ENCODE measurements around the gene FOCAD.
"Not testable (repeated sequence)": the region's sequence is repeated elsewhere in the genome, so short reads cannot be mapped to it uniquely, and the experiment has no call there.

FOCAD gene

DNA sequence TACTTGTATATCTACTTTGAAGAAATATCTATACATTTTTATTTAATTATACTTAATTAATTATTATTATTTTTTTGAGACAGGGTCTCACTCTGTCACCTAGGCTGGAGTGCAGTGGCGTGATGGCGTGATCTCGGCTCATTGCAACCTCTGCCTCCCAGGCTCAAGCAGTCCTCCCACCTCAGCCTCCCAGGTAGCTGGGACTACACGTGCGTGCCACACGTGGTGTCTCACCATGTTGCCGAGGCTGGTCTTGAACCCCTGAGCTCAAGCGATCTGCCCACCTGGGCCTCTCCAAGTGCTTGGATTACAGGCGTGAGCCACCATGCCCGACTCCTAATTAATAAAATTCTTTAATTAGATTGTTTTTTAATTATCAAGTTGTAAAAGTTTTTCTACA is 10.5 kb upstream of the FOCAD start:
- DNase-seq: not testable (repeated sequence)

GRCh38 chr9:20681467-20681866 is 2.6 kb upstream of the FOCAD start:
- DNase-seq: no peak

GRCh38 chr9:20683351-20684034 is 566 bp upstream of the FOCAD start:
- peak in 4 of 6 experiments; percentile 21 to 49 (median 46) for DNase-seq

GRCh38 chr9:20684875-20685696 is 1.0 kb downstream of the FOCAD start:
- DNase-seq: peak in 1 of 6 experiments; percentile 12

DNA sequence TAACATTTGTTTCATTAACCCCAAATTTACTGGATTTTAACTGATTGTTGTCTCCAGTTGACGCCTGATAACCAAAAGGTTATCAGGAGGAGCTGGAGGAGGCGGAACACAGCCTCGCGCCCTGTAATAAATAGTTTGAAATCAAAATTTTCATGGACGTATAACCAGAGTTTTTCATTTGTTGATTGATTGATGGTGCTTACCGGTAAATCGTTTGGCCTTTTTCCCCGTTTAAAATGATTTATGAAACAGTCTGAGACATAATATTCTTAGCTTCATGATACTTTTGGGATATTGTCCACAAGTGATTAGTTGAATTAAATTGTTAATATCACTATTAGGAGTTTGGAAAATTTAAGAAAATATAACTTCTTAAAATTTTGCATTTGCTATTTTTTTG is 1.7 kb downstream of the FOCAD start:
- DNase-seq: no peak

- no peak for DNase-seq
Observed at GRCh38 chr9:20689833-20690232, 5.8 kb downstream of the FOCAD start.

GRCh38 chr9:20692554-20692953 is 8.5 kb downstream of the FOCAD start:
- no peak for DNase-seq

DNA sequence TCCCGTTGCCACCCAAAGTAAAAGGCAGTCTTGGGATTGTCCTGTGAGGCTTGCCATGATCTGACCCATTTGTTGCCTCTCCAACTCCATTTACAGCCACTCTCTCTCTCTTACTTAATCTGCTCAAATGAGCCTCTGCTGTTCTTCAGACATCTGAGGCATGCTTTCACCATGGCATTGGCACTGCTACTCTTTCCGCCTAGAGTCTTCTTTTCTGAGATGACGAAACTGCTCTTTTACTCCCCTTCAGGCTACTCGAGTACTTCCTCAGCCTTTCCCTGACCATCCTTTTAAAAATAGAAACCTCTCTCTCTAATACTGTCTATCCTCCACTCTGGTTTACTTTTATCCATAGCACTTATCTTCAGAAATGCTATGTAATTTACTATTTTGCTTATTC is 9.0 kb downstream of the FOCAD start:
- DNase-seq: no peak

GRCh38 chr9:20694248-20694647 is 10.2 kb downstream of the FOCAD start:
- DNase-seq: no peak

DNA sequence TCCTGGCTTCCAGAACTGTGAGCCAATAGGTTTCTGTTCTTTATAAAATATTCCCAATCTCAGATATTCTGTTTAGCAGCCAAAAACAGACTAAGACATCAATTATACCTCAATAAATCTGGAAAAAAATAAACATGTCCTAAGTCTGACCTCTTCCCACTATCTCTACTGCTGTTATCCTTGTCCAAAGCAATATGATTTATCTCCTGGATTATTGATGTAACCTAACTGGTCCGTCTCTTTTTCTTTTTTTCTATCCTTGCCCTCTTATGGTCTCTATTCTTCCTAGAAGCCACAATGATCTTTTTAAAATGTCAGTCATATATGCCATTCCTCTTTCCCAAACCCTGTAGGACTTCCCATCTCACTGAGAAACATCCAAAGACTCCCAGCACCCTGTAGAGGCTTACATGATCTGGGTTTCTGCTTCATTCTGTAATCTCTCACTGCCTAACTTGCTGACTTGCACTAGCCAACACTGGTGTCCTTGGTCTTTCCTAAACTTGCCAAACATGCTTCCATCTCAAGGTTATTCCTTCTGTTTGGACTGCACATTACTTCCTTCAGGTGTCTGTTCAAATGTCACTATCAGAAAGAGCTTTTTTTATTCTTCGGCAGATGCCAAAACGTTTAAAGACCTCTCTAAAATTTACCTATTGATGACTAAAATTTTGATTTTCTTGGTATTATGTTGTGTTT is 13.1 kb downstream of the FOCAD start:
- no peak for DNase-seq

DNA sequence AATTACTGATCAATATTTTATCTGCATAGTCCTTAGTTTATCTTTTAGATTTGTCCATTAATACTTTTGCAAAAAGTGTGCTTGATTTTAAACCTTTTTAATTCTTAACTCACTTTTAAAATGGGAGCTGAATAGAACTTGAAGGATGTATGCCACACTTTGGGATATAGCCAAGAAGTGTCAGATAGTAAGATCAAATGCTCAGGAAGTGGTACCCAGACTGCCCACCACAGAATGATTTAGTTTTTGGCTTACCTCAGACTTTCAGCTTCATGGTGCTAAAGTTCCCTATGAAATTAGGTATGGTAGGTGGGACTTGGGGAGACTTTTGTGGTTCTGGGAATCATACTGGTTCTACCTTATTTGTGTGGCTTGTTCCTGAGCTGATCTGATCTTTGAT is 14.7 kb downstream of the FOCAD start:
- DNase-seq: no peak

- DNase-seq: no peak
Observed at GRCh38 chr9:20701060-20701459, 17.0 kb downstream of the FOCAD start.

DNA sequence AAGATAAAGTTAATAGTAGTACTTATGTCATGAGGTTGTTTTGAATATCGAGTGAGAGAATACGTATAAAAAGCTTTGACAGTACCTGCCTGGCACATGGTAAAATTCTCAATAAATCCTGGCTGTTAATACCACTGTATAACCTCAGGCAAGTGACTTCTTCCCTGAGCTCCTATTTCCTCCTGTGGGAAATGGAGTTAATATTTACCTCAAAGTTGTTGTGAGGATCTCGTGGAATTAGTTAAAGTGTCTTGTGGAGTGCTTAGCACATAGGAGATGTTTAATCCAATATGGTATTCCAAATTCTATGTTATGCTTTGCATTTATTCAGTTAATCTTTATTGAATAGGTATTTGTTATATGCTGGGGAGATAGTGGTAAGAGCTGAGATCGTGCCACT is 18.5 kb downstream of the FOCAD start:
- no peak for DNase-seq

DNA sequence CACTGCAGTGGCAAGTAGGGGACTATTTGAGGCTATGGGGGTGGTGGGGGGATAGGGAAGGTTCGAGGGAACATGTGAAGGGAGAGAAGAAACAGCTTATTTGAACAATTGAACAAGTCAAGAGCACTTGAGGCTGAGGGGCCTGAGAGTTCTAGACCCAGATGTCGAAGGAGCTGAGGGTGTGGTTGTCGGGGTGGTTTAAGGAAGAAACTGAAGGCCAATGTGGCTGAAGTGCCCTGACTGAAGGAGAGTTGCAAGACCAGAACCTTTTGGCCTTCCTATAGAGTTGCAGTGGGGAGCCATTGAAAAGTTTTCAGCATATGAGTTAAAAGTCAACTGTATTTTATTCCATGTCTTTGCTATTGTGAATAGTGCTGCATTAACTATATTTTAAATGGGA is 19.1 kb downstream of the FOCAD start:
- no peak for DNase-seq

GRCh38 chr9:20707708-20708107 is 23.6 kb downstream of the FOCAD start:
- no peak for DNase-seq

GRCh38 chr9:20713172-20713571 is 29.1 kb downstream of the FOCAD start:
- DNase-seq: no peak

- no peak for DNase-seq
Observed at GRCh38 chr9:20714442-20715415, 30.7 kb downstream of the FOCAD start.

DNA sequence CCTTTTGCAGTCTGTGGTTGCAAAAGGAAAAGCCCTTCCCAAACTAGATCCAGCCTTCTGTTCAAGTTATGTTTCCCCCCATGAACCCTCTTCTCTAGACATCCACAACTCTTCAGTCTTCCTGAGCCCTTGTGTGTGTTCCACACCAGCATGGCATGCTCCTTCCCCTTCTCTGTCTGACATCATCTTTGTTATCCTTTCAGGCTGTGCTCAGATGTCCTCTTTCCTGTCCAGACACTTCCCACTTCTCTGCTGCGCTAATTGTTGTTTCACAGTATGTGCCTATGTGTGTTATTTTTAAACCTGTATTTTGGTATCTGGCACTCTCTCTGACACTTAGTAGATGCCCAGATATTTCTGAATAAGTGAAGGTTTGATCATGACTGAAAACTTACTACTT is 38.2 kb downstream of the FOCAD start:
- no peak for DNase-seq

GRCh38 chr9:20725675-20726074 is 41.6 kb downstream of the FOCAD start:
- DNase-seq: no peak

DNA sequence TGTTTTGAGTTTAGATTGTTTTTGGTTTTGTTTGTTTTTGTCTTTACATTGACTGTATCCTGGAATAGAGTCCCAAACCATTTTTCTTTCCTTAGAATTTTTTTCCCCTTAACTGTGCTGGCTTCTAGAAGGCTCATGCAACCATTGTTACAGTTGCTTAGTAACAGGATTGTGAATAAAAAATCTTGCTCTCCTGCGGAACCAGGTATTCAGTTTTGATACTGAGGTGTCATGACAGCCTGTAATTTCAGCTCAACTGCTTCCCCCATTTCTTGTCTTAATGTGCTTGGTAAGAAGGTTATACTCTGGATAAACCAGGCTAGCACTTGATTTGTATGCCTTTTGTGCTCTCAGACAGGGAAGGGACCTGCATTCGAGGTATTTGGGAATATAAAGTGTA is 42.1 kb downstream of the FOCAD start:
- no peak for DNase-seq

DNA sequence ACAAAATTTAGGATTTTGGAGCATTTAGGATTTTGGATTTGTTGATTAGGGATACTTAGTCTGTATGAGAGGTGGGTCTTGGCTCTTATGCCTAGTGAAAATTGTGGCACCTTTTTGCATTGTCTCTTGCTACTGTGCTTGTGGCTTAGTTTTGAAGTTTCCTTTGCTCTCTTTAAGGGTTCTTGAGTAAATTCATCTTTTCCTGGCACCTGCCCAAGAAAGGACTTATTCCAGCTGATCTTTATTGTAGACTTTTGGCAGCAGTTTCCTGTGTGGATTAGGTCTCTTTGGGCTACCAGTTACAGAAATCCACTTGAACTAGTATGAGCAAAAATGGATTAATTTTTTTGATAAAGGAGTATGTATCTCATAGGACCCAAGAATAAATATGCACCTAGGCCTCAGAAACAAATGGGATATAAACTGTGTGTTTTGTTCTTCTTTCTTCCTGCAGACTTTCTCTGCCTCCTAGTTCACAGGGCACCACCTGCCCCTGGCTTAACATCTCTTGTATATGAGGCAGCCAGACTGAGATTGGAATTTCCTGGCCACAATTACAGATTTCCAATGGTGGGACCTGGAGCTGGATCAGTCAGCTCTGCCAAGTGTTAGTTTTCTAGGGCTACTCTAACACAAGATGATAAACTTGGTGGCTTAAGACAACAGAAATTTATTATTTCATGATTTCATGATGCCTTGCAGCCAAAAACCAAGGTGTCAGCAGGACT is 44.6 kb downstream of the FOCAD start:
- no peak for DNase-seq

- no peak for DNase-seq
Observed at GRCh38 chr9:20729523-20729922, 45.5 kb downstream of the FOCAD start.
